PC-9 (cell line): ENCODE measurements around the gene ZER1. TPM values are rescaled to one million over a fixed set of nuclear protein-coding genes. Genes with fewer than 3 reads are reported as not detected.

ENCODE experiments used
- BruUV-seq: library from RNA; stranded (reverse); fragments of 400-500 nt; replicated peaks from 2 replicates; lab custom pipeline; 2021; lab: Mats Ljungman, UMichigan
- CTCF ChIA-PET: fragments of 300-600 bp; sonication (Branson Sonifier 250); formaldehyde crosslinking; loops from one replicate; lab custom pipeline; 2022; ENCODE audit warnings: antibody characterized with exemption; lab: Charles Lee
- POLR2A ChIA-PET: fragments of 300-600 bp; sonication (Branson Sonifier 250); formaldehyde crosslinking; loops from one replicate; lab custom pipeline; 2022; ENCODE audit warnings: antibody characterized with exemption; ENCODE audit not compliant: unreplicated experiment; lab: Charles Lee
- DNase-seq, 2 experiments: peaks; one replicate each; pipeline versions ENCODE4 v3.0.0 to v3.0.0-alpha.2; 2015 to 2022; ENCODE audit warnings: mixed read lengths in 1 of 2
- H2AFZ ChIP-seq: fragments of 200-600 bp; sonication (generic); 2 replicates; pipeline ENCODE4 v1.8.1; 2017; ENCODE audit warnings: antibody characterized with exemption
- H3F3A ChIP-seq: fragments of 200-600 bp; sonication (generic); 2 replicates; pipeline ENCODE4 v1.8.1; 2017; ENCODE audit warnings: antibody characterized with exemption, mild to moderate bottlenecking, low read depth; ENCODE audit not compliant: insufficient read depth
- H3K27ac ChIP-seq: fragments of 200-600 bp; sonication (generic); 2 replicates; pipeline ENCODE4 v1.6.1; 2016; ENCODE audit warnings: mixed run types
- H3K27me3 ChIP-seq: fragments of 200-600 bp; sonication (generic); 2 replicates; pipeline ENCODE4 v1.6.1; 2016; ENCODE audit warnings: low read depth, mixed run types; ENCODE audit not compliant: insufficient read depth
- H3K36me3 ChIP-seq: fragments of 200-600 bp; sonication (generic); 2 replicates; pipeline ENCODE4 v1.6.1; 2016; ENCODE audit warnings: low read depth, mixed run types
- H3K4me1 ChIP-seq: fragments of 200-600 bp; sonication (generic); replicated peaks from 2 replicates; pipeline ENCODE4 v1.6.1; 2016; ENCODE audit warnings: mixed run types; ENCODE audit not compliant: insufficient read depth
- H3K4me2 ChIP-seq: fragments of 200-600 bp; sonication (generic); 2 replicates; pipeline ENCODE4 v1.6.1; 2017; ENCODE audit warnings: mixed run types
- H3K4me3 ChIP-seq: fragments of 200-600 bp; sonication (generic); 2 replicates; pipeline ENCODE4 v1.6.1; 2016; ENCODE audit warnings: mixed run types
- H3K79me2 ChIP-seq: fragments of 200-600 bp; sonication (generic); 2 replicates; pipeline ENCODE4 v1.6.1; 2017; ENCODE audit warnings: low read depth, mixed run types
- H3K9me2 ChIP-seq: fragments of 200-600 bp; sonication (generic); 2 replicates; pipeline ENCODE4 v1.8.1; 2017; ENCODE audit warnings: mild to moderate bottlenecking; ENCODE audit not compliant: insufficient read depth
- H3K9me3 ChIP-seq: fragments of 200-600 bp; sonication (generic); 2 replicates; pipeline ENCODE4 v1.8.1; 2016; ENCODE audit warnings: low read depth; ENCODE audit not compliant: insufficient read depth
- H4K20me1 ChIP-seq: fragments of 200-600 bp; sonication (generic); 2 replicates; pipeline ENCODE4 v1.8.1; 2017; ENCODE audit not compliant: insufficient read depth
- CTCF ChIP-seq: fragments of 200-600 bp; sonication (generic); conservative IDR thresholded peaks from 2 replicates; pipeline ENCODE4 v1.6.1; 2017; ENCODE audit warnings: mixed run types, antibody characterized with exemption, mild to moderate bottlenecking, moderate library complexity
- EZH2 ChIP-seq: fragments of 200-600 bp; sonication (generic); IDR thresholded peaks from 2 replicates; pipeline ENCODE4 v1.8.0; 2017; ENCODE audit warnings: antibody characterized with exemption, low read depth
- intact Hi-C: fragments of 100-400 bp; cut with micrococcal nuclease; formaldehyde crosslinking; loops from one replicate; pipeline ENCODE4 v1.10.0; 2022; ENCODE audit not compliant: unreplicated experiment
- total RNA-seq: library from RNA; stranded (reverse); gene quantifications from 2 replicates; pipeline ENCODE4 v1.2.3, GENCODE V29; 2021

Gene ZER1
- total RNA-seq, 1 experiment from 2014 or later: 65.2 TPM

- Histone ChIP-seq H3K4me1 (peaks cover 7% of the 10 kb centered on the region; the same call in 1 of the 2 replicates), H3F3A (peaks cover 1% of the 10 kb centered on the region; the same call in 1 of the 2 replicates), H3K4me3 (no peak overlapping the region), H3K36me3 (no peaks in the 10 kb centered on the region; the same call in 1 of the 2 replicates), H2AFZ (no peak overlapping the region), H4K20me1 (peaks cover 5% of the 10 kb centered on the region; the same call in 1 of the 2 replicates), H3K79me2 (no peaks in the 10 kb centered on the region), H3K4me2 (peak overlapping the region; percentile 98), H3K27me3 (no peaks in the 10 kb centered on the region), H3K9me2 (no peaks in the 10 kb centered on the region), H3K27ac (no peak overlapping the region), H3K9me3 (no peaks in the 10 kb centered on the region)
- intact Hi-C loops: loop anchor here (10.0 kb wide), 1 partner anchor 95 kb away; the partner anchor contains the start of gene ZDHHC12
- ChIA-PET CTCF (interaction anchor here (0.6 kb wide), 1 partner anchor 35 kb away, joined by 4 read pairs; no protein-coding TSS in a partner anchor), POLR2A (interaction anchor here (0.5 to 0.6 kb wide), 2 partner anchors 28 to 1705 kb away, joined by 4 read pairs; no protein-coding TSS in a partner anchor)
- BruUV-seq: no TSS peak
- DNase-seq: no peak
- TF ChIP-seq CTCF (no peak), EZH2 (no peak)
Observed at GRCh38 chr9:128819716-128820664, 48.3 kb upstream of the ZER1 start.

- ChIA-PET POLR2A (interaction anchor here (0.6 to 1.1 kb wide), 4 partner anchors 12 to 180 kb away, joined by 3 to 10 read pairs (median 4); no protein-coding TSS in a partner anchor), CTCF (interaction anchor here (0.6 to 1.7 kb wide), 6 partner anchors 78 to 381 kb away, joined by 3 to 6 read pairs (median 4); partner anchors contain the start of genes PKN3, SH3GLB2 and ZDHHC12)
- H3K4me1 ChIP-seq: peaks cover 7% of the 10 kb centered on the region; the same call in 1 of the 2 replicates
- H3K4me2 ChIP-seq: peak overlapping the region; percentile 98
- H3K9me2 ChIP-seq: no peaks in the 10 kb centered on the region
- H3K27me3 ChIP-seq: no peaks in the 10 kb centered on the region
- peak overlapping the region; percentile 78; the same call in 1 of the 2 replicates for H2AFZ ChIP-seq
- no peak overlapping the region for H3K27ac ChIP-seq
- H3F3A ChIP-seq: peaks cover 4% of the 10 kb centered on the region; the same call in 1 of the 2 replicates
- peaks cover 5% of the 10 kb centered on the region; the same call in 1 of the 2 replicates for H4K20me1 ChIP-seq
- DNase-seq: no peak
- H3K4me3 ChIP-seq: peak overlapping the region; percentile 58
- H3K79me2 ChIP-seq: no peaks in the 10 kb centered on the region
- intact Hi-C loops: loop anchor here (1.0 to 10.0 kb wide), 2 partner anchors 94 to 184 kb away; partner anchors contain the start of gene ZDHHC12
- BruUV-seq: TSS peak; percentile 42
- no peaks in the 10 kb centered on the region for H3K9me3 ChIP-seq
- H3K36me3 ChIP-seq: no peaks in the 10 kb centered on the region
- no peak for TF ChIP-seq CTCF
- TF ChIP-seq EZH2: no peak
Observed at GRCh38 chr9:128818839-128819715, 47.4 kb upstream of the ZER1 start.
